ENCODE results near the gene DUOX1. TPM values are rescaled to one million over a fixed set of nuclear protein-coding genes. Genes with fewer than 3 reads are reported as not detected.

The DUOX1 gene
- total and polyA plus RNA-seq, 2 of the 13 experiments (the other 11 are each of a cell fraction or from before 2014, with no cell fraction given): 0.03 TPM; not detected in 1

DNA sequence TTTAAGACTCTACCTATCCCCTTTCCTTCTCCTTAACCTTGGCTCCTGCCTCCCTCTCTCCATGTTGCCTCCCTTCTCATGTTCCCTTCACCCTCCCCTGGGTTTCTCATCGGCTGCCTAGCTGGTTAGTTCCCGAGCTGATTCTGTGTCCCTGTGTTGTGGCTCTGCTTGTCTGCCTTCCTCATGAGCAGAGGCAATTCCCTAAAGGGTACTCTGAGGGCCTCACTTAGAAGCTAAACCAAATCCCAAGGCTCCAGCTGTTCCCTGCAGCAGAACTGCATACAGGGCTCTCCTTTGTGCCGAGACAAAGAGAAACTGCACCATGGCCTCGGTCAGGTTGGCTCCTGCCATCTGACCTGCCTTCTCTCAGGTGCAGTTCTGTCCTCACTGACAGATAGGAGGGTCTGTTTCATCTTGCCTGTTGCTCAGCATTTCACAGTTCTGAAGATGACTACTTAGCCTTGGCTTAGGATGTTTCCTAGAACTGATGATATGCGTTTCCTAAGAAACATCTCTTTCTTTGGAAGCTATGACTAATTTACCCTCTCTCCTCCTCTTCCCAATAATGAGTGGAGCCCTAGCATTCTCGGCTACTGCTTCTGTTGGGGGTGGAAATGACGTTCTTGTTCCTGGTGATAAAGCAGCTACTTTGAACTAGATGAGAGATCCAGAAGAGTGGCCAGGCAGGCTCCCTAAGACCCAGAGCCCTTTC lies 27.1 kb downstream of the DUOX1 start:
- Histone ChIP-seq H3K27ac (ENCODE audit: extremely low read length, insufficient read depth, low read length) (no peak overlapping the region), H3K79me2 (ENCODE audit: insufficient read depth, low read length) (no peaks in the 10 kb centered on the region), H3K4me1 (ENCODE audit: insufficient read depth, low read length) (no peaks in the 10 kb centered on the region), H3K9me3 (ENCODE audit: low read length) (no peaks in the 10 kb centered on the region), H3K9ac (ENCODE audit: insufficient read depth, low read depth, low read length) (no peak overlapping the region), H3K36me3 (replicated peaks in 1 of 2; ENCODE audit: control insufficient read depth in 1 of 2, insufficient read depth in 2 of 2, low read length in 2 of 2) (no peaks in the 10 kb centered on the region), H2AFZ (ENCODE audit: low read length) (no peak overlapping the region), H3K27me3 (ENCODE audit: control insufficient read depth in 1 of 2, insufficient read depth in 2 of 2, low read length in 2 of 2) (no peaks in the 10 kb centered on the region; a peak in 1 of 5 replicates), H3K4me3 (replicated peaks in 1 of 3; ENCODE audit: insufficient read depth in 1 of 3, low read depth in 2 of 3, low read length in 3 of 3) (no peak overlapping the region), H3K4me2 (ENCODE audit: low read depth, low read length) (no peak overlapping the region), H4K20me1 (ENCODE audit: insufficient read depth, low read length) (no peaks in the 10 kb centered on the region)
- FAIRE-seq (no peak), ATAC-seq (no peak), DNase-seq (ENCODE audit: low spot score) (no peak)
- POLR2A ChIA-PET: no interaction called here
- BruUV-seq (replicated peaks): no TSS peak
- CTCF ChIA-PET (ENCODE audit: low intra/inter-chr PET ratio, low total read pairs): no interaction called here
- intact Hi-C loops (cut with micrococcal nuclease; ENCODE audit: unreplicated experiment) (no loop called here), in situ Hi-C loops (cut with HindIII; ENCODE audit: extremely low pct_ligation_motif_present, low pct_unique_long_range_greater_than_20kb) (no loop called here)
- 69% methylated on average over 7 of the region's 7 CpGs for WGBS (ENCODE audit: low lambda C conversion rate)
- TF ChIP-seq NR2F2 (IDR thresholded peaks at IDR 0.05; ENCODE audit: borderline replicate concordance, low read depth): no peak
- TF ChIP-seq, protein P1, sequence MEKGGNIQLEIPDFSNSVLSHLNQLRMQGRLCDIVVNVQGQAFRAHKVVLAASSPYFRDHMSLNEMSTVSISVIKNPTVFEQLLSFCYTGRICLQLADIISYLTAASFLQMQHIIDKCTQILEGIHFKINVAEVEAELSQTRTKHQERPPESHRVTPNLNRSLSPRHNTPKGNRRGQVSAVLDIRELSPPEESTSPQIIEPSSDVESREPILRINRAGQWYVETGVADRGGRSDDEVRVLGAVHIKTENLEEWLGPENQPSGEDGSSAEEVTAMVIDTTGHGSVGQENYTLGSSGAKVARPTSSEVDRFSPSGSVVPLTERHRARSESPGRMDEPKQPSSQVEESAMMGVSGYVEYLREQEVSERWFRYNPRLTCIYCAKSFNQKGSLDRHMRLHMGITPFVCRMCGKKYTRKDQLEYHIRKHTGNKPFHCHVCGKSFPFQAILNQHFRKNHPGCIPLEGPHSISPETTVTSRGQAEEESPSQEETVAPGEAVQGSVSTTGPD (CRISPR knock-in tag; IDR thresholded peaks at IDR 0.05): no peak
- TF ChIP-seq ZNF660 (CRISPR knock-in tag; IDR thresholded peaks at IDR 0.05; ENCODE audit: borderline replicate concordance, low read depth): no peak
- TF ChIP-seq, protein P2, sequence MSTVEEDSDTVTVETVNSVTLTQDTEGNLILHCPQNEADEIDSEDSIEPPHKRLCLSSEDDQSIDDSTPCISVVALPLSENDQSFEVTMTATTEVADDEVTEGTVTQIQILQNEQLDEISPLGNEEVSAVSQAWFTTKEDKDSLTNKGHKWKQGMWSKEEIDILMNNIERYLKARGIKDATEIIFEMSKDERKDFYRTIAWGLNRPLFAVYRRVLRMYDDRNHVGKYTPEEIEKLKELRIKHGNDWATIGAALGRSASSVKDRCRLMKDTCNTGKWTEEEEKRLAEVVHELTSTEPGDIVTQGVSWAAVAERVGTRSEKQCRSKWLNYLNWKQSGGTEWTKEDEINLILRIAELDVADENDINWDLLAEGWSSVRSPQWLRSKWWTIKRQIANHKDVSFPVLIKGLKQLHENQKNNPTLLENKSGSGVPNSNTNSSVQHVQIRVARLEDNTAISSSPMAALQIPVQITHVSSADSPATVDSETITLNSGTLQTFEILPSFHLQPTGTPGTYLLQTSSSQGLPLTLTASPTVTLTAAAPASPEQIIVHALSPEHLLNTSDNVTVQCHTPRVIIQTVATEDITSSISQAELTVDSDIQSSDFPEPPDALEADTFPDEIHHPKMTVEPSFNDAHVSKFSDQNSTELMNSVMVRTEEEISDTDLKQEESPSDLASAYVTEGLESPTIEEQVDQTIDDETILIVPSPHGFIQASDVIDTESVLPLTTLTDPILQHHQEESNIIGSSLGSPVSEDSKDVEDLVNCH (CRISPR knock-in tag; IDR thresholded peaks at IDR 0.05): no peak
- no peak for TF ChIP-seq RFX1 (IDR thresholded peaks at IDR 0.05)
- no peak for TF ChIP-seq MXD4 (CRISPR knock-in tag; IDR thresholded peaks at IDR 0.05)
- no peak for TF ChIP-seq AHR (CRISPR knock-in tag; IDR thresholded peaks at IDR 0.05)
- TF ChIP-seq, protein P3, sequence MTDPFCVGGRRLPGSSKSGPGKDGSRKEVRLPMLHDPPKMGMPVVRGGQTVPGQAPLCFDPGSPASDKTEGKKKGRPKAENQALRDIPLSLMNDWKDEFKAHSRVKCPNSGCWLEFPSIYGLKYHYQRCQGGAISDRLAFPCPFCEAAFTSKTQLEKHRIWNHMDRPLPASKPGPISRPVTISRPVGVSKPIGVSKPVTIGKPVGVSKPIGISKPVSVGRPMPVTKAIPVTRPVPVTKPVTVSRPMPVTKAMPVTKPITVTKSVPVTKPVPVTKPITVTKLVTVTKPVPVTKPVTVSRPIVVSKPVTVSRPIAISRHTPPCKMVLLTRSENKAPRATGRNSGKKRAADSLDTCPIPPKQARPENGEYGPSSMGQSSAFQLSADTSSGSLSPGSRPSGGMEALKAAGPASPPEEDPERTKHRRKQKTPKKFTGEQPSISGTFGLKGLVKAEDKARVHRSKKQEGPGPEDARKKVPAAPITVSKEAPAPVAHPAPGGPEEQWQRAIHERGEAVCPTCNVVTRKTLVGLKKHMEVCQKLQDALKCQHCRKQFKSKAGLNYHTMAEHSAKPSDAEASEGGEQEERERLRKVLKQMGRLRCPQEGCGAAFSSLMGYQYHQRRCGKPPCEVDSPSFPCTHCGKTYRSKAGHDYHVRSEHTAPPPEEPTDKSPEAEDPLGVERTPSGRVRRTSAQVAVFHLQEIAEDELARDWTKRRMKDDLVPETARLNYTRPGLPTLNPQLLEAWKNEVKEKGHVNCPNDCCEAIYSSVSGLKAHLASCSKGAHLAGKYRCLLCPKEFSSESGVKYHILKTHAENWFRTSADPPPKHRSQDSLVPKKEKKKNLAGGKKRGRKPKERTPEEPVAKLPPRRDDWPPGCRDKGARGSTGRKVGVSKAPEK (CRISPR knock-in tag; IDR thresholded peaks at IDR 0.05; ENCODE audit: borderline replicate concordance): no peak
- TF ChIP-seq POLR2A (IDR thresholded peaks at IDR 0.05; ENCODE audit: insufficient read depth in 1 of 2, low read depth in 2 of 2, low read length in 2 of 2): no peak
- TF ChIP-seq, protein P4, sequence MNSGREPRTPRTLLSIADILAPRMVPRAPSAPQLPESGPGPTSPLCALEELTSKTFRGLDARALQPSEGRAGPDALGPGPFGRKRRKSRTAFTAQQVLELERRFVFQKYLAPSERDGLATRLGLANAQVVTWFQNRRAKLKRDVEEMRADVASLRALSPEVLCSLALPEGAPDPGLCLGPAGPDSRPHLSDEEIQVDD (CRISPR knock-in tag; IDR thresholded peaks at IDR 0.05; ENCODE audit: borderline replicate concordance): no peak
- TF ChIP-seq ZNF253 (CRISPR knock-in tag; IDR thresholded peaks at IDR 0.05; ENCODE audit: borderline replicate concordance): no peak
- no peak for TF ChIP-seq MEIS1 (CRISPR knock-in tag; IDR thresholded peaks at IDR 0.05; ENCODE audit: borderline replicate concordance)
- no peak for TF ChIP-seq ZNF331 (CRISPR knock-in tag; IDR thresholded peaks at IDR 0.05)
- TF ChIP-seq BORCS8-MEF2B (CRISPR knock-in tag; IDR thresholded peaks at IDR 0.05): no peak
- no peak for TF ChIP-seq TOE1 (CRISPR knock-in tag; IDR thresholded peaks at IDR 0.05)
- TF ChIP-seq ZSCAN31 (CRISPR knock-in tag; IDR thresholded peaks at IDR 0.05; ENCODE audit: low read depth): no peak
- TF ChIP-seq, protein P5, sequence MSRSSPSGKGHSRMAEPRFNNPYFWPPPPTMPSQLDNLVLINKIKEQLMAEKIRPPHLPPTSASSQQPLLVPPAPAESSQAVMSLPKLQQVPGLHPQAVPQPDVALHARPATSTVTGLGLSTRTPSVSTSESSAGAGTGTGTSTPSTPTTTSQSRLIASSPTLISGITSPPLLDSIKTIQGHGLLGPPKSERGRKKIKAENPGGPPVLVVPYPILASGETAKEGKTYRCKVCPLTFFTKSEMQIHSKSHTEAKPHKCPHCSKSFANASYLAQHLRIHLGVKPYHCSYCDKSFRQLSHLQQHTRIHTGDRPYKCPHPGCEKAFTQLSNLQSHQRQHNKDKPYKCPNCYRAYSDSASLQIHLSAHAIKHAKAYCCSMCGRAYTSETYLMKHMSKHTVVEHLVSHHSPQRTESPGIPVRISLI (CRISPR knock-in tag; IDR thresholded peaks at IDR 0.05; ENCODE audit: borderline replicate concordance): no peak
